ENCODE data around the gene ARHGAP18.

The ARHGAP18 gene

GRCh38 chr6:129667621-129668020 is 42.4 kb downstream of the ARHGAP18 start:
- DNase-seq (ENCODE audit: low read depth): no peak

GRCh38 chr6:129667034-129667433 is 42.9 kb downstream of the ARHGAP18 start:
- DNase-seq (ENCODE audit: low read depth): no peak

- DNase-seq (ENCODE audit: low read depth): no peak
These were observed 44.4 kb downstream of the ARHGAP18 start for GRCh38 chr6:129665555-129665954.

GRCh38 chr6:129663531-129663930 is 46.4 kb downstream of the ARHGAP18 start:
- no peak for DNase-seq (ENCODE audit: low read depth)

- no peak for DNase-seq (ENCODE audit: low read depth)
These were observed 47.0 kb downstream of the ARHGAP18 start for GRCh38 chr6:129662980-129663431.

- DNase-seq (ENCODE audit: low read depth): no peak
These were observed 47.6 kb downstream of the ARHGAP18 start for GRCh38 chr6:129662406-129662766.

- no peak for DNase-seq (ENCODE audit: low read depth)
These were observed 48.2 kb downstream of the ARHGAP18 start for GRCh38 chr6:129661536-129662405.

- no peak for DNase-seq (ENCODE audit: low read depth)
These were observed 49.7 kb downstream of the ARHGAP18 start for GRCh38 chr6:129660346-129660676.

GRCh38 chr6:129659590-129660345 is 50.2 kb downstream of the ARHGAP18 start:
- DNase-seq (ENCODE audit: low read depth): no peak

- DNase-seq (ENCODE audit: low read depth): no peak
These were observed 50.8 kb downstream of the ARHGAP18 start for GRCh38 chr6:129659167-129659566.

- no peak for DNase-seq (ENCODE audit: low read depth)
These were observed 52.5 kb downstream of the ARHGAP18 start for GRCh38 chr6:129657483-129657882.

GRCh38 chr6:129655334-129655733 is 54.6 kb downstream of the ARHGAP18 start:
- no peak for DNase-seq (ENCODE audit: low read depth)

- DNase-seq (ENCODE audit: low read depth): no peak
These were observed 56.2 kb downstream of the ARHGAP18 start for GRCh38 chr6:129653746-129654145.

- DNase-seq (ENCODE audit: low read depth): no peak
These were observed 56.7 kb downstream of the ARHGAP18 start for GRCh38 chr6:129653229-129653628.

GRCh38 chr6:129651291-129651691 is 58.7 kb downstream of the ARHGAP18 start:
- DNase-seq (ENCODE audit: low read depth): no peak

- DNase-seq (ENCODE audit: low read depth): no peak
These were observed 61.0 kb downstream of the ARHGAP18 start for GRCh38 chr6:129648819-129649491.

GRCh38 chr6:129647044-129647443 is 62.9 kb downstream of the ARHGAP18 start:
- DNase-seq (ENCODE audit: low read depth): no peak

GRCh38 chr6:129646642-129647041 is 63.3 kb downstream of the ARHGAP18 start:
- no peak for DNase-seq (ENCODE audit: low read depth)

GRCh38 chr6:129645830-129646579 is 64.0 kb downstream of the ARHGAP18 start:
- no peak for DNase-seq (ENCODE audit: low read depth)

- no peak for DNase-seq (ENCODE audit: low read depth)
These were observed 64.7 kb downstream of the ARHGAP18 start for GRCh38 chr6:129645106-129645829.

- DNase-seq (ENCODE audit: low read depth): no peak
These were observed 65.4 kb downstream of the ARHGAP18 start for GRCh38 chr6:129644567-129645015.

All from activated T-cell treated with anti-CD3 and anti-CD28 coated beads for 24 hours (primary cell).